Lower leg skin (tissue), 3 donors: ENCODE measurements around the gene RABGAP1.

ENCODE experiments used
- CTCF ChIP-seq, 3 donors: fragments of 450-650 bp; IDR thresholded peaks; one replicate each; pipeline ENCODE4 v1.5.1; 2016; ENCODE audit warnings: antibody characterized with exemption in 3 of 3, mild to moderate bottlenecking in 3 of 3, moderate library complexity in 2 of 3
- POLR2A ChIP-seq, 2 donors: fragments of 450-650 bp; IDR thresholded peaks; one replicate each; pipeline ENCODE4 v1.6.1; 2016 to 2017; ENCODE audit warnings: antibody characterized with exemption in 2 of 2, mild to moderate bottlenecking in 1 of 2, moderate library complexity in 1 of 2

GRCh38 chr9:123011878-123012528, 71.2 kb downstream of the RABGAP1 start:
- TF ChIP-seq CTCF (IDR thresholded peaks at IDR 0.05) (no peak), POLR2A (IDR thresholded peaks at IDR 0.05) (no peak)
